HG03064 (cell line): ENCODE measurements around the gene DAB2IP.

Source experiments
- ATAC-seq: cut with Tn5 transposase; IDR thresholded peaks from one replicate; pipeline ENCODE4 v1.9.1; 2021; ENCODE audit warnings: low read depth; ENCODE audit not compliant: unreplicated experiment

The DAB2IP gene

GRCh38 chr9:121824651-121825030, 173.2 kb downstream of the DAB2IP start:
- ATAC-seq: no peak

- no peak for ATAC-seq
These were observed 173.7 kb downstream of the DAB2IP start for GRCh38 chr9:121825031-121825691.

- ATAC-seq: no peak
These were observed 175.3 kb downstream of the DAB2IP start for GRCh38 chr9:121826711-121827110.

- ATAC-seq: no peak
These were observed 176.0 kb downstream of the DAB2IP start for GRCh38 chr9:121827251-121827967.

- ATAC-seq: no peak
These were observed 179.2 kb downstream of the DAB2IP start for GRCh38 chr9:121830441-121831140.

- ATAC-seq: no peak
These were observed 180.4 kb downstream of the DAB2IP start for GRCh38 chr9:121831869-121832268.

GRCh38 chr9:121833061-121833460, 181.6 kb downstream of the DAB2IP start:
- no peak for ATAC-seq
